Ascending aorta (tissue), 2 donors: ENCODE results near the gene ARID5A. TPM values are rescaled to one million over a fixed set of nuclear protein-coding genes. Genes with fewer than 3 reads are reported as not detected.
A peak's percentile ranks its signal among the peaks of the same experiment; 100 is the strongest.
"Not testable (repeated sequence)": the region's sequence is repeated elsewhere in the genome, so short reads cannot be mapped to it uniquely, and the experiment has no call there.

ENCODE experiments used
- DNase-seq, 2 donors: peaks; one replicate each; pipeline ENCODE4 v3.0.0-alpha.2; 2019; ENCODE audit warnings: low spot score in 2 of 2
- H3K27ac ChIP-seq, 2 donors: fragments of 200-600 bp; sonication (generic); one replicate each; pipeline ENCODE4 v1.5.1; 2016 to 2017; ENCODE audit warnings: mild to moderate bottlenecking in 1 of 2
- H3K27me3 ChIP-seq: fragments of 200-600 bp; sonication (generic); one replicate; pipeline ENCODE4 v1.5.1; 2017
- H3K36me3 ChIP-seq, 2 donors: fragments of 200-600 bp; sonication (generic); one replicate each; pipeline ENCODE4 v1.5.1; 2016
- H3K4me1 ChIP-seq, 2 donors: fragments of 200-600 bp; sonication (generic); one replicate each; pipeline ENCODE4 v1.5.1; 2016 to 2017; ENCODE audit warnings: mild to moderate bottlenecking in 1 of 2
- H3K4me3 ChIP-seq, 2 donors: fragments of 200-600 bp; sonication (generic); one replicate each; pipeline ENCODE4 v1.5.1; 2016 to 2017; ENCODE audit warnings: mild to moderate bottlenecking in 1 of 2
- H3K9me3 ChIP-seq, 2 donors: fragments of 200-600 bp; sonication (generic); one replicate each; pipeline ENCODE4 v1.5.1; 2016
- CTCF ChIP-seq, 3 experiments: fragments of 200-600 bp in 2 of 3; fragments of 450-650 bp in 1 of 3; sonication (generic) in 2 of 3; IDR thresholded peaks; one replicate each; pipeline ENCODE4 v1.5.1; 2016 to 2019; ENCODE audit warnings: antibody characterized with exemption in 3 of 3, mild to moderate bottlenecking in 1 of 3, moderate library complexity in 1 of 3
- intact Hi-C: fragments of 100-400 bp; cut with DNase I; formaldehyde crosslinking; loops from one replicate; pipeline ENCODE4 v1.15.1; 2023
- total RNA-seq: library from RNA; depleted of rRNA; stranded (reverse); fragments of >200 nt; gene quantifications from one replicate; pipeline ENCODE4 v1.1.0, GENCODE V29; 2016

ARID5A gene
- total RNA-seq, 1 donor from 2014 or later = 267 TPM

GRCh38 chr2:96555146-96555610 is 18.6 kb downstream of the ARID5A start:
- intact Hi-C loops = loop anchor here (2.0 kb wide), 3 partner anchors 14 to 146 kb away; no protein-coding TSS in a partner anchor
- DNase-seq = no peak
- no peak for TF ChIP-seq CTCF (IDR thresholded peaks at IDR 0.05)

GRCh38 chr2:96556441-96557330 is 20.1 kb downstream of the ARID5A start:
- no peak for TF ChIP-seq CTCF (IDR thresholded peaks at IDR 0.05)
- peaks cover 0 to 3% of the 10 kb centered on the region in 2 donors for H3K4me1 ChIP-seq
- H3K27ac ChIP-seq = no peak overlapping the region
- H3K9me3 ChIP-seq = no peaks in the 10 kb centered on the region
- H3K36me3 ChIP-seq = peaks cover 7 to 8% of the 10 kb centered on the region in 2 donors
- H3K27me3 ChIP-seq = no peaks in the 10 kb centered on the region
- DNase-seq = peak in 1 of 2 donors; percentile 72
- intact Hi-C loops = no loop called here
- H3K4me3 ChIP-seq = no peak overlapping the region

More at GRCh38 chr2:96555146-96555610, 18.6 kb downstream of the ARID5A start:
- Histone ChIP-seq H3K4me3 (no peak overlapping the region), H3K27ac (peak overlapping the region in 1 of 2 donors; percentile 20), H3K27me3 (no peaks in the 10 kb centered on the region), H3K4me1 (peaks cover 0 to 3% of the 10 kb centered on the region in 2 donors), H3K36me3 (peaks cover 22 to 24% of the 10 kb centered on the region in 2 donors), H3K9me3 (no peaks in the 10 kb centered on the region)

- DNase-seq, H3K36me3 ChIP-seq, intact Hi-C loops, H3K4me3 ChIP-seq, H3K4me1 ChIP-seq, H3K27me3 ChIP-seq, H3K27ac ChIP-seq, H3K9me3 ChIP-seq: not testable (repeated sequence)
Observed at GRCh38 chr2:96557421-96557820, 20.9 kb downstream of the ARID5A start.

GRCh38 chr2:96558061-96558460 is 21.5 kb downstream of the ARID5A start:
- no peak for DNase-seq
- no peaks in the 10 kb centered on the region for H3K9me3 ChIP-seq
- H3K27me3 ChIP-seq = no peaks in the 10 kb centered on the region
- no peak for TF ChIP-seq CTCF (IDR thresholded peaks at IDR 0.05)
- no peaks in the 10 kb centered on the region for H3K36me3 ChIP-seq
- no peak overlapping the region for H3K4me3 ChIP-seq
- no peak overlapping the region for H3K27ac ChIP-seq
- H3K4me1 ChIP-seq = peaks cover 0 to 3% of the 10 kb centered on the region in 2 donors
- intact Hi-C loops = no loop called here

- H3K27ac ChIP-seq = no peak overlapping the region
- no peak for TF ChIP-seq CTCF (IDR thresholded peaks at IDR 0.05)
- intact Hi-C loops = no loop called here
- H3K4me3 ChIP-seq = no peak overlapping the region
- H3K4me1 ChIP-seq = peaks cover 0 to 3% of the 10 kb centered on the region in 2 donors
- no peaks in the 10 kb centered on the region for H3K36me3 ChIP-seq
- no peak for DNase-seq
- H3K9me3 ChIP-seq = no peaks in the 10 kb centered on the region
- no peaks in the 10 kb centered on the region for H3K27me3 ChIP-seq
Observed at GRCh38 chr2:96558485-96558884, 21.9 kb downstream of the ARID5A start.

- H3K36me3 ChIP-seq = no peaks in the 10 kb centered on the region
- H3K4me3 ChIP-seq = no peak overlapping the region
- no peak overlapping the region for H3K27ac ChIP-seq
- no peak for DNase-seq
- intact Hi-C loops = no loop called here
- no peaks in the 10 kb centered on the region for H3K27me3 ChIP-seq
- H3K4me1 ChIP-seq = no peaks in the 10 kb centered on the region
- H3K9me3 ChIP-seq = no peaks in the 10 kb centered on the region
- no peak for TF ChIP-seq CTCF (IDR thresholded peaks at IDR 0.05)
Observed at GRCh38 chr2:96564026-96564425, 27.5 kb downstream of the ARID5A start.
